ENCODE results near the gene ZNF490.

ZNF490 gene

DNA sequence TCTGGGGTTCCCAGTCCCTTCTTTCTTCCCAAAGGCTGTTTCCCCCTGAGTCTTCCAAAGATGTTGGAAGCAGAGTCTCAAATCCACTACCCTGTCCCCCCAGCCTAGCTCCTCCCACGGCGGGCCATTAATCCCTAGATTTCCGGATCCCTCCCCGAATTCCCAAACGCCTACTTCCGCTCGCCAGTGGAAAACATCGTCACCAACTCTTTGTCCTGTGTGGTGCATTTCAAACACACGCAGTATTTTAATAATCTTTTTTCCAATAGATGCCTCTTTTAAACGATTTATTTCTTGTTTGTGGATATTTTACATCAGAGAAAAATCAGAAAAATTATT, 717 bp upstream of the ZNF490 start:
- Histone ChIP-seq H3K9ac (ENCODE audit: low read depth, low read length) (peak overlapping the region; percentile 89), H3K36me3 (ENCODE audit: control insufficient read depth, insufficient read depth, low read length) (peaks cover 10% of the 10 kb centered on the region), H3K4me1 (ENCODE audit: control insufficient read depth, insufficient read depth, low read length) (no peaks in the 10 kb centered on the region), H3K27me3 (ENCODE audit: control insufficient read depth, insufficient read depth, low read length) (no peaks in the 10 kb centered on the region), H3K4me3 (ENCODE audit: low read depth, low read length) (peak overlapping the region; percentile 76), H3K9me3 (ENCODE audit: control insufficient read depth, insufficient read depth, low read length) (no peaks in the 10 kb centered on the region)

GRCh38 chr19:12607631-12608030, 3.0 kb downstream of the ZNF490 start:
- H3K27me3 ChIP-seq (ENCODE audit: control insufficient read depth, insufficient read depth, low read length), result no peaks in the 10 kb centered on the region
- no peaks in the 10 kb centered on the region for H3K9me3 ChIP-seq (ENCODE audit: control insufficient read depth, insufficient read depth, low read length)
- no peaks in the 10 kb centered on the region for H3K4me1 ChIP-seq (ENCODE audit: control insufficient read depth, insufficient read depth, low read length)
- H3K9ac ChIP-seq (ENCODE audit: low read depth, low read length), result no peak overlapping the region
- no peaks in the 10 kb centered on the region for H3K36me3 ChIP-seq (ENCODE audit: control insufficient read depth, insufficient read depth, low read length)
- H3K4me3 ChIP-seq (ENCODE audit: low read depth, low read length), result no peak overlapping the region

DNA sequence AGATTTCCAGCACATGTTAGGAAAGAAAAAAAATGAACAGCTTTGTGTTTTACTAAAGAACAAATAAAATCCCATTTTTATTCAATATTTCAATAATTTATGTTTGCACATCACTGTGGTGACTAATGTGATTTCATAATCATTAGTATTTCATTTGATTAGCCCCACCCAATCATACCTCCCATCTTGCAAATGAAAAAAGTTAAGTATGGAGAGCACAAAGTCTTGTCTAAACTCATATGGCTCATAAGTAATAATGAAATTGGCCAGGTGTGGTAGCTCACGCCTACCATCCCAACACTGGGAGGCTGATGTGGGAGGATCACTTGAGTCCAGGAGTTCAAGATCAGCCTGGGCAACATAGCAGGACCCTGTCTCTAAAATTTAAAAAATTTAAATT, 3.8 kb downstream of the ZNF490 start:
- Histone ChIP-seq H3K36me3 (ENCODE audit: control insufficient read depth, insufficient read depth, low read length) (no peaks in the 10 kb centered on the region), H3K4me1 (ENCODE audit: control insufficient read depth, insufficient read depth, low read length) (no peaks in the 10 kb centered on the region), H3K27me3 (ENCODE audit: control insufficient read depth, insufficient read depth, low read length) (no peaks in the 10 kb centered on the region), H3K9ac (ENCODE audit: low read depth, low read length) (no peak overlapping the region), H3K4me3 (ENCODE audit: low read depth, low read length) (no peak overlapping the region), H3K9me3 (ENCODE audit: control insufficient read depth, insufficient read depth, low read length) (no peaks in the 10 kb centered on the region)

GRCh38 chr19:12603714-12604113, 6.9 kb downstream of the ZNF490 start:
- no peak overlapping the region for H3K4me3 ChIP-seq (ENCODE audit: low read depth, low read length)
- H3K27me3 ChIP-seq (ENCODE audit: control insufficient read depth, insufficient read depth, low read length), result no peaks in the 10 kb centered on the region
- H3K4me1 ChIP-seq (ENCODE audit: control insufficient read depth, insufficient read depth, low read length), result no peaks in the 10 kb centered on the region
- H3K9ac ChIP-seq (ENCODE audit: low read depth, low read length), result no peak overlapping the region
- no peaks in the 10 kb centered on the region for H3K9me3 ChIP-seq (ENCODE audit: control insufficient read depth, insufficient read depth, low read length)
- H3K36me3 ChIP-seq (ENCODE audit: control insufficient read depth, insufficient read depth, low read length), result no peaks in the 10 kb centered on the region

DNA sequence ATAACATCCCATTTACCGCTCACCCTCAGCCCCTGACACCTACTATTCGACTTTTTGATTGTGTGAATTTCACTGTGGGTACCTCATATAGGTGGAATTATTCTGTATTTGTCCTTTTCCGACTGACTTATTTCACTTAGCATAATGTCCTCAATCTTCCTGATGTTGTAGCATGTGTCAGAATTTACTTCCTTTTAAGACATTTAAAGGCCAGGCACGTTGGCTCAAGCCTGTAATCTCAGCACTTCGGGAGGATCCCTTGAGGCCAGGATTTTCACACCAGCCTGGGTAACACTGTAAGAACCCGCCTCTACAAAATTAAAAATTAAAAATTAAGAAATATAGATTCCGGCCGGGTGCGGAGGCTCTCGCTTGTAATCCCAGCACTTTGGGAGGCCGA, 13.0 kb downstream of the ZNF490 start:
- H3K36me3 ChIP-seq (ENCODE audit: control insufficient read depth, insufficient read depth, low read length), result peaks cover 3% of the 10 kb centered on the region
- no peaks in the 10 kb centered on the region for H3K9me3 ChIP-seq (ENCODE audit: control insufficient read depth, insufficient read depth, low read length)
- H3K9ac ChIP-seq (ENCODE audit: low read depth, low read length), result no peak overlapping the region
- H3K27me3 ChIP-seq (ENCODE audit: control insufficient read depth, insufficient read depth, low read length), result no peaks in the 10 kb centered on the region
- H3K4me1 ChIP-seq (ENCODE audit: control insufficient read depth, insufficient read depth, low read length), result peaks cover 3% of the 10 kb centered on the region
- no peak overlapping the region for H3K4me3 ChIP-seq (ENCODE audit: low read depth, low read length)

- Histone ChIP-seq H3K9ac (ENCODE audit: low read depth, low read length) (no peak overlapping the region), H3K9me3 (ENCODE audit: control insufficient read depth, insufficient read depth, low read length) (no peaks in the 10 kb centered on the region), H3K4me3 (ENCODE audit: low read depth, low read length) (peak overlapping the region; percentile 30), H3K36me3 (ENCODE audit: control insufficient read depth, insufficient read depth, low read length) (peaks cover 3% of the 10 kb centered on the region), H3K27me3 (ENCODE audit: control insufficient read depth, insufficient read depth, low read length) (no peaks in the 10 kb centered on the region), H3K4me1 (ENCODE audit: control insufficient read depth, insufficient read depth, low read length) (peaks cover 3% of the 10 kb centered on the region)
These were observed 13.6 kb downstream of the ZNF490 start for GRCh38 chr19:12596927-12597548.

- H3K4me1 ChIP-seq (ENCODE audit: control insufficient read depth, insufficient read depth, low read length), result peaks cover 3% of the 10 kb centered on the region
- no peaks in the 10 kb centered on the region for H3K9me3 ChIP-seq (ENCODE audit: control insufficient read depth, insufficient read depth, low read length)
- peaks cover 3% of the 10 kb centered on the region for H3K36me3 ChIP-seq (ENCODE audit: control insufficient read depth, insufficient read depth, low read length)
- peak overlapping the region; percentile 30 for H3K4me3 ChIP-seq (ENCODE audit: low read depth, low read length)
- no peaks in the 10 kb centered on the region for H3K27me3 ChIP-seq (ENCODE audit: control insufficient read depth, insufficient read depth, low read length)
- H3K9ac ChIP-seq (ENCODE audit: low read depth, low read length), result no peak overlapping the region
These were observed 14.1 kb downstream of the ZNF490 start for GRCh38 chr19:12596485-12596884.

DNA sequence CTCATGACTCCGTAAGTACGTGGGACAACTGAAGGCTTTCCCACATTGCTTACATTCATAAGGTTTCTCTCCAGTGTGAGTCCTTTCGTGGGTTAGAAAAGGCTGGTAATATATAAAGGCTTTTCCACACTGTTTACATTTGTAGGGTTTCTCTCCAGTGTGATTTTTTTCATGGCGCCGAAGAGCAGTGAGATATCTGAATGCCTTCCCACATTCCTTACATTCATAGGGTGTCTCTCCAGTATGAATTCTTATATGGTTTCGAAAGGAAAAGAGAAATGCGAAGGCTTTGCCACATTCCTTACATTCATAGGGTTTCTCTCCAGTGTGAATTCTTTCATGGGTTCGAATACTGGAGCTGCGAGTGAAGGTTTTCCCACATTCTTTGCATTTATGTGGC, 29.5 kb downstream of the ZNF490 start:
- Histone ChIP-seq H3K4me1 (ENCODE audit: control insufficient read depth, insufficient read depth, low read length) (no peaks in the 10 kb centered on the region), H3K36me3 (ENCODE audit: control insufficient read depth, insufficient read depth, low read length) (peaks cover 16% of the 10 kb centered on the region), H3K9ac (ENCODE audit: low read depth, low read length) (no peak overlapping the region), H3K9me3 (ENCODE audit: control insufficient read depth, insufficient read depth, low read length) (peaks cover 10% of the 10 kb centered on the region), H3K4me3 (ENCODE audit: low read depth, low read length) (no peak overlapping the region), H3K27me3 (ENCODE audit: control insufficient read depth, insufficient read depth, low read length) (no peaks in the 10 kb centered on the region)

GRCh38 chr19:12580180-12580694, 30.4 kb downstream of the ZNF490 start:
- H3K9me3 ChIP-seq (ENCODE audit: control insufficient read depth, insufficient read depth, low read length), result peaks cover 10% of the 10 kb centered on the region
- H3K27me3 ChIP-seq (ENCODE audit: control insufficient read depth, insufficient read depth, low read length), result no peaks in the 10 kb centered on the region
- no peaks in the 10 kb centered on the region for H3K4me1 ChIP-seq (ENCODE audit: control insufficient read depth, insufficient read depth, low read length)
- H3K4me3 ChIP-seq (ENCODE audit: low read depth, low read length), result no peak overlapping the region
- H3K36me3 ChIP-seq (ENCODE audit: control insufficient read depth, insufficient read depth, low read length), result peaks cover 16% of the 10 kb centered on the region
- no peak overlapping the region for H3K9ac ChIP-seq (ENCODE audit: low read depth, low read length)

DNA sequence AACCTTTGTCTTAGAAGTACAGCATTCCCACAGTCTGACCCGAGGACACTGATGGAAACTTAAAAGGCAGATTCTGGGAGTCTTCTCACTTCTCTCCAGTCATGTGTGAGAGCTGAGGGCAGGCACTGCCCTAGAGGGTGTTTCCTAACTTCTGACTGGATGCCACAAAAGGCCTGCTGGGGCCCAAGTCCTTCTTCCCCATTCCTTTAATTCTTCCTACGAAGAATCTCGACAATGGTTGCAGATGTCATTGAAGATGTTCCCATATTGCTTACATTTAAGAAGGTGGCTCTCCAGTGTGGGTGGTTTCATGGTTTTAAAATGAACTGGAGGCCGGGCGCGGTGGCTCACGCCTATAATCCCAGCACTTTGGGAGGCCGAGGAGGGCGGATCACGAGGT, 32.0 kb downstream of the ZNF490 start:
- peaks cover 4% of the 10 kb centered on the region for H3K4me1 ChIP-seq (ENCODE audit: control insufficient read depth, insufficient read depth, low read length)
- H3K9ac ChIP-seq (ENCODE audit: low read depth, low read length), result no peak overlapping the region
- no peaks in the 10 kb centered on the region for H3K27me3 ChIP-seq (ENCODE audit: control insufficient read depth, insufficient read depth, low read length)
- H3K9me3 ChIP-seq (ENCODE audit: control insufficient read depth, insufficient read depth, low read length), result peaks cover 10% of the 10 kb centered on the region
- H3K36me3 ChIP-seq (ENCODE audit: control insufficient read depth, insufficient read depth, low read length), result peaks cover 16% of the 10 kb centered on the region
- no peak overlapping the region for H3K4me3 ChIP-seq (ENCODE audit: low read depth, low read length)

DNA sequence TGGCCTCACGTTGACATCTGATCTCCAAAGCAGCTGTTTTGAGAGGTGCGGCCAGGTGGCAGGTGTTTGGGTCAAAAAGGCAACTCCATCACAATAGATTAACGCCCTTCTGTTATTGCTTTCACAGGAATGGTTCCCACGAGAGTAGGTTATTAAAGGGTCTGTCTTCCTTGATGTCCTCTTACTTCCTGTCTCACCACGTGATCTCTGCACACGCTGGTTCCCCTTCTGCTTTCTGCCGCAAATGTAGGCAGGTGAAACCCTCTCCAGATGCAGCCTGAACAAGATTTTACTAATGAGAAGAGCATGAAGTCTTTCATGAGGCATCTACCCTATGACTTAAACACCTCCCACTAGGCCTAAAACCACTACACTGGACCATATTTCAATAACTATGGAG, 36.6 kb downstream of the ZNF490 start:
- H3K36me3 ChIP-seq (ENCODE audit: control insufficient read depth, insufficient read depth, low read length), result no peaks in the 10 kb centered on the region

GRCh38 chr19:12567951-12568350, 42.7 kb downstream of the ZNF490 start:
- H3K27me3 ChIP-seq (ENCODE audit: control insufficient read depth, insufficient read depth, low read length), result no peaks in the 10 kb centered on the region
- H3K9ac ChIP-seq (ENCODE audit: low read depth, low read length), result no peak overlapping the region
- H3K4me3 ChIP-seq (ENCODE audit: low read depth, low read length), result no peak overlapping the region
- no peaks in the 10 kb centered on the region for H3K36me3 ChIP-seq (ENCODE audit: control insufficient read depth, insufficient read depth, low read length)
- peaks cover 4% of the 10 kb centered on the region for H3K4me1 ChIP-seq (ENCODE audit: control insufficient read depth, insufficient read depth, low read length)
- no peaks in the 10 kb centered on the region for H3K9me3 ChIP-seq (ENCODE audit: control insufficient read depth, insufficient read depth, low read length)

More for the DNA sequence above, 36.6 kb downstream of the ZNF490 start:
- H3K27me3 ChIP-seq (ENCODE audit: control insufficient read depth, insufficient read depth, low read length), result no peaks in the 10 kb centered on the region
- H3K4me1 ChIP-seq (ENCODE audit: control insufficient read depth, insufficient read depth, low read length), result peaks cover 6% of the 10 kb centered on the region
- H3K4me3 ChIP-seq (ENCODE audit: low read depth, low read length), result no peak overlapping the region
- H3K9me3 ChIP-seq (ENCODE audit: control insufficient read depth, insufficient read depth, low read length), result no peaks in the 10 kb centered on the region
- H3K9ac ChIP-seq (ENCODE audit: low read depth, low read length), result no peak overlapping the region
